Stimulated activated CD4-positive, alpha-beta T cell treated with anti-CD3 and anti-CD28 coated beads, Interleukin-4, amount 100 ng/mL, for 24 hours (primary cell): ENCODE data around the gene FSTL4.

Source experiments
- DNase-seq: peaks from one replicate; pipeline ENCODE4 v3.0.0-alpha.2; 2020

The FSTL4 gene

DNA sequence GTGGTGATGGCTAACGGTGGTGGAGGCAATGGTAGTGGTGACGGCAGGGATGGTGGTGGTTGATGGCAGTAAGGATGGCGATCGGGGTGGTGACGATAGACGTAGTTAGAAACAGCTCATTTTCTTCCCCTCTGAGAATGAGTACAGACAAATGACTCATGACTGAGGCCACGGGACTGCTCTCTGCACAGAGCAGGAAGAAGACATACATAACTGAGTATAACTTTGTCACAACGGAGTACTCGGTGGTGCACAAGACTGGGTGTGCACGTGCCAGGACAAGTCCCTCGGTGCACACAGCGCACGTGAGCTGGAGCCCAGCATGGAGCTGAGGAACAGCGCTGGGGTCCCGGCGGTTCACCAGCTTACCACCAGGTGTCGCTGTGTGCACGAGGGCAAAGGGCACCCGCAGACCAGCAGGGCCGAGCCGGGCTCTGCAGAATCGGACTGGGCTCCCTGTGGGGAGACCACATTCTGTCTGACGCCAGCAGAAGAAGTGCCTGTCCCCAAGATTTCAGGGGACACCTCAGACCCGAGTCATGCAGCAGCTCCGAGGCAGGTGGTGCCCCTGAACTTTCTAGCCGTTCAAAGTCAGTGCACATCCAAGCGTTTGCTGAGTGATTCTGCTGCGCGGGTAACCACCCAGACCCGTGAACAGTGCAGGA, 188.6 kb downstream of the FSTL4 start:
- peak; percentile 73 for DNase-seq

DNA sequence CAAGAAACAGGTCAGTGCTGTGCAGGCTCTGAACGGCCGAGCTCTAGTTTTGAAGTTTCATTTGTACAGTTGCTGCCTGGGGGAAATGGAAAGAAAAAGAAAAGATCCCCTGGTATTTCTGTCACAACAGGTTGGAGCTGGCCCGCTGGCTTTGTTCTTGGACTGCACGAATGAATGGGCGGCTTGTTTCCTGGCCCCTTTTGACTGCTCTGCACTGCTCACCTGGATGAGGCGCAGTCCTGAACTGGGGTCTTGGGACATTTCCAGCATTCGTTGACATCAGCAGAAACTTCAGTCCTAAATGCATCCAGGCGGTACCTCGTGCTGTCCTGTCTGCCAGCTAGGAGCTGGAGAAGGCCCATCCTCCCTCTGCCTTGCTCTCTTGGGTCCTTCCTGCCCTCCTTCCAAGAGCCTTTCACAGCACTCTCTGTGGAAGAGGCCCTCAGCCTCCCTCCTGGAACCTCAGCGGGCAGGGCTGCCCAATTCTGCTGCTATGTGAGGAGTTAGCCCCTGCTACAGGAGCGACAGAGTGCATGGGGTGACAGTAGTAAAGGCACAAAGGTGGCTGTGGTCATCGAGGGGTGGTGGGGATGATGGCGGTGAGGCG, 189.2 kb downstream of the FSTL4 start:
- DNase-seq, result no peak

DNA sequence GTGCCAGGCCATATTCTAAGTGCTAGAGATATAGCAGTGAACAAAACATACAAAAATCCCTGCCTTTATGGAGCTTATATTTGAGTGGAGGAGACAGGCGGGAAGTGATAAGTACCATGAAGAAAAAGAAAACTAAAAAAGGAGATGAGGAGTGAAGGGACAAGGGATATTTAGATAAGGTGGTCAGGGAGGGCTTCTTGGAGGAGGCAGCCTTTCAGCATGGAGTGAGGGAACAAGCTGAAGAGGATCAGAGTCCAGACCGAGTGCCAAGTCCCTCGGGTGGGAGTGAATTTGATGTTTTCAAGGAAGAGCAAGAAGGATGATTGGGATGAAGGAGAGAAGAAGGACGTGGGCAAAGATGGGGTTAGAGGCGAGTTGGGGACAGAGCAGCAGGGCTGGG, 190.5 kb downstream of the FSTL4 start:
- no peak for DNase-seq

DNA sequence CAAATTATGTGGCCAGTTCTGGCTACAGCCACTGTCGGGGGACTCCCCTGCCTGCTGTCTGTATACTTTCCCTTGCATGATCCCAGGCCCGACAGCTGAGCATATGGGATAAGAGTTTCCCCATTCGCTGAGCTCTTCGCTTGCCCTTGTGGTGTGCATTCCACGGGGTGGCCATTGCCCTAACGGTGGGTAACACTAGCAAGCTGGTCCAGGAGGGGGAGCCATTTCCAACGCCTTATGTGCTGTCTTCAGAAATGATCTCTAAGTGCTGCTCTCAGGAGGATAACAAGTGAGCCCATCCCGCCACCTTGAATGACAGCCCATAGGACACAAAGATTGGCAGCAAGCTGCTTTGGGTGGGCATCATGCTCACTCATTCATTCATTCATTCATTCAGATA, 190.9 kb downstream of the FSTL4 start:
- peak; percentile 18 for DNase-seq

DNA sequence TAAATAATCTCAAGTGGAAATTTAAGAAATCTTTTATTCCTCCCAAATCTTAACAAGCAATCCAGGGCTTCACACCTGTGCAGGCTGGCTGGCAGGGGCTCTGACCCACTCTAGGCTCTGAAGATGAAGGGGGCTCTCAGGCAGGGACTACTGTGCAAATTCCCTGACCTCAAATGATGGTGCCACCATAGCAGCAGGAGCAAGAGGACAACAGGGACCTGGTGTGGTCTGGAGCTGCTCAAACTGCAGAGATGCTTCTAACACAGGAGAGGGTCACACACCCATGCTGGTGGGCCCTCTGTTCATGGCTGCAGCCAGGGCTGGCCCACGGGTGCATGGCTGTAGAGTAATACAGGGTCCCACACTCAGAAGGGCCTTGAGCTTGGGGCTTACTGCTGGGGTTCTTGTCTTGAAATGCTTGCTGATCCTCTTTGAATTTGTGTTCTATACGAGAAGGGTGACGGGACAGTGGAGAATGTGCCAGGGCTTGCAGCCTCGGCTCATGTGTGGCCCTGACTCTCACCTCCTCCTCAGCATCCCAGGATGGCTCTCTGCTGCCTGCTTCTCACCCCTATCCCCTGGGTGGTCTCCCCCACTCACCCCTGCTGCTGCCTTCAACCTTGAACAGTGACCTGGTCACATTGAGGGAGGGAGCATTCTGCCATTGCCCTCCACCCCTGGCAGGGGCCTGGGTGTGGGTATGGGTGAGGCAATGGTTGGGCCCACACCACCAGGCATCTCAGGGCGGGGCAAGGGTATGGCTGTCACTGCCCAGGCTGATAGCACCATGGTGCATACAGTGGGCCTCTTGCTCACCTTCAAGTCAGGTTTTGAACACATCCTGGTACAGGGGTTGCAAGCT, 191.7 kb downstream of the FSTL4 start:
- DNase-seq, result peak; percentile 1

DNA sequence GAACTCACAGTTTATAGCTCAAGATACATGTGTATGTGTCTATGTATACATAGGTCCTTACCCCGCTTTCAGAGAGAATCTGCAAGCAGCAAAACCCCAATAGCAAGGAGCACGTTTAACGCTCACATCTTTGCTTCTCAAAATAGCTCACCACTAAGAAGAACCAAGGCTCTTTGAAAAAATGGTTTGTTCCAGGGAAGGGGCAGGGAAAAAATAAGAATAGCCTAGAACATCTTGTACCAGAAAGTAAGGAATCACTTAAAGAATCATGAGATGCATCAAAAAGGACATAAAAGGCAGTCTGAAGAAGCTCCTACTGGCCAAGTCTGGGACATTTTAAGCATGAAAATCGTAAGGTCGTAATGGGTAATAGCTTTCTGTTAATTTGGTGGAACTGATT, 196.4 kb downstream of the FSTL4 start:
- DNase-seq, result no peak

DNA sequence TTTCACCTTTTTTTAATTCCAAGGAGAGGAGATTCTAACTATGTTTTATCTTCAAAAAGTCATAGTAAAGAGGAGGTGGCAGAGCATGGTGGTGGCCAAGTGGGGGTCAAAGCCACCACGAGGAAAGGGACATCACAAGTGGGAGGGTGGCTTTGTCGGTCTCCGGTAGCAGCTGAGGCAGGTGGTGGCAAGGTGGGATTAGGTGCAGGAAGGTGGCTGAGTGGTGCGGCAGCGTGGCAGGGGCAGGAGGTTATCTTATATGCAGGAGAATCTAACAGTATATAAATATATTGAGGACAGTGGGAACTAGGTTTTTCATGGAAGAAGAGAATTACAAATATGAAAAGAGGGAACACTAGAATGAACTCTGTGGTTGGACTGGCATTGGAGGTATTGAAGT, 196.8 kb downstream of the FSTL4 start:
- no peak for DNase-seq

DNA sequence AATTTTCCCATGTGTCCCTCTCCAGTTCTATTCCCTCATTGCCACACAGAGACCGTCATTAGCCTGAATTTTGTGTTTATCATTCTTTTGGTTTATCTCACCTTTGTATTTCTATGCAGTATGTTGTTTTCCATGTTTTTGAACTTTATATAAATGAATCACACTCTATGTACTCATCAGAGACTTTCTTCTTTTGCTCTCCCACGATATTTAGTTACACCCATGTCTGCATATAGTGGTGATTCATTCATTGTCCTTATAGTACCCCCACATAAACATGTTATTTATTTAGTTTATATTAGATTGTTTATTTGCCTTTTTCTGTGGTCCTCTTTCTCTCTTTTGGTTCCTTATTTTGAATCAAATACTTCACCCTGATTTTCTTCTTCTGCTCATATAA, 199.7 kb downstream of the FSTL4 start:
- no peak for DNase-seq

DNA sequence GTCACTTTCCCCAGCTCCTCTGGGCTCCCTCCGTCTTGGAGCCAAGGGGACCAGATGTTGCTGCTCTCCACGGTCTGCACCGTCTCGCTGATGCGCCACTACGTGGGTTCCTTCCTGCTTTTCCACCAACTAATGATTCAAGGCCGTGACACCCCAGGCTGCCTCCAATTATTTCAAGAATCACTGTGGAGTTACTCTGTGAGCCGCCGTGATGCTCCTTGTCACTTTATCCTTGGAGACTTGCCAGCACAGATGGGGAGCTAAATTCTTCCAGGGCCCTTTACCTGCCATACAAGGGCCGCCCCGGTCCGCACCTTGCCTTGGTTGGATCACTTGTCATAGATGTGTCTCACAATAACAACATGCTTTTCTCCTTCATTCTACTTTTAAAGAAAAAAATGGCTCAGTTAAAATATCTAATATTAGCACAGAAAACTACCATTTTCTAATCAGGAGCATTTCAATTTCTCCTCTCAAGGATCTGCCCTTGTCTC, 202.0 kb downstream of the FSTL4 start:
- peak; percentile 2 for DNase-seq

DNA sequence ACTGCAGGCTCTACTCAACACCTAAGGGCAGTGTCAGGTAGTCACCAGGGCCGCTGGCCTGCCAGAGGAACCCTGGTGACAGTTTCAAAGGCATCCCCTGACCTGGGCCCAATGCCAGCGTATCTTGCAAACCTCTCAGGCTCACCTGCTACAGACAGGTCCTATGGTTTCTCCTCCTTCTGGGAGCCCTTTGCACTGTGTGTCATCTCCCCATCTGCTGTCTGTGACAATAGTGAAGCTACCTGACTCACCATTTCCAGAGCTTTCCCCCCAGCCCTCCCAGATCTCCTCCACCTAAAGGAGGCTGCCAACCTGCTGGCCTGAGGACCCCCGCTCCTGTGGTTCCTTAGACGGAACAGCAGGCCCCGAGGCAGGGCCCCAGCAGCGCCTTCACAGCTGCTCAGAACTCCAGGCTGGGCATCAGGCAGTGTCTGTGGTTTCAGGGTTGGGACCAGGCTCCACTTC, 203.1 kb downstream of the FSTL4 start:
- peak; percentile 2 for DNase-seq

DNA sequence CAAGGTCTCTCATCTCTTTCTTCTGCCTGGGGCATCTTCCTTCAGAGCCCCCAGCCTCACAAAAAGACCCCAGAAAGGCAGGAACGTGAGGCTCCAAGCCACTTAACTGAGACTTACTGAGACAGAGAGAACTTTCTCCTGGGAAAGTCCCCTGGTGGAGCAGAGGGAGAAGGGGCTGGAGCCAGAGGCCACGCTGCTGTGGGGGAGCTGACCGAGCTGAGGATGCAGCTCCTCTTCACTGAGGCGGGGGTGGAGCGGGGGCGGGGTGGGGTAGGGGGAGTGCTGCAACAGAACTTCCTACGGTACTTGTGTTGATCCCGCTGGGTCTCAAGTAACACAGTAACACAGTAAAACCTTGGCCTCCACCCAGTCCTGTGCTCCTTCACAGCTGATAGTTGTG, 204.0 kb downstream of the FSTL4 start:
- DNase-seq, result no peak

DNA sequence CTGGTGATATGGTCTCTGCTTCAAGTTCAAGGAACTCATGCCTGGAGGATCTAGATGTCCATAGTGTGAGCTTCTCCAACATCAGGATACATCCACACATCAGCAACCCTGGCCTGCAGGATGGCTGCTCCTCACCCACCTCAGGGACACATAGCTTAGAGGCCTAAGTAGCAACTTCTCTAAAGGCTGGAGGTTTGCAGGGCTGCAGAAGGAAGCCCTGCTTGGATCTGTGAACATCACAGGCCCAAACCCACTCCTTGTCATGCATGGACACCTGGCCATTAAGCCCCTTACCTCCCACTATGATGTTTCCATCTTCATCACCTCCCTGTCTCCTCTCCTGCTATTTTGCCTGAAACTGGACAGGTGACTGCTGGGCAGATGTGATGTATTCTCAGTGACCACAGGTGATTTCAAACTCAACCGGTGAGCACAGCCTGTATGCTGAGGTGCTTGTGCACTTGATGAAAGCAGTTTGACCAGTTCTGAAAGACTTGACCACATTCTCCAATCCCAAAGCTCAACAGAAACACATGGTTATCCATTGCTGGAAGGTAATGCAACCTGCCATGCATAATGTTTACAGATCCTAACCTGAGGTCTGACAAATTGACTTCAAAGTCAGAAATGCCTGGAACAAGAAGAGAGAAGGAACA, 205.2 kb downstream of the FSTL4 start:
- no peak for DNase-seq

DNA sequence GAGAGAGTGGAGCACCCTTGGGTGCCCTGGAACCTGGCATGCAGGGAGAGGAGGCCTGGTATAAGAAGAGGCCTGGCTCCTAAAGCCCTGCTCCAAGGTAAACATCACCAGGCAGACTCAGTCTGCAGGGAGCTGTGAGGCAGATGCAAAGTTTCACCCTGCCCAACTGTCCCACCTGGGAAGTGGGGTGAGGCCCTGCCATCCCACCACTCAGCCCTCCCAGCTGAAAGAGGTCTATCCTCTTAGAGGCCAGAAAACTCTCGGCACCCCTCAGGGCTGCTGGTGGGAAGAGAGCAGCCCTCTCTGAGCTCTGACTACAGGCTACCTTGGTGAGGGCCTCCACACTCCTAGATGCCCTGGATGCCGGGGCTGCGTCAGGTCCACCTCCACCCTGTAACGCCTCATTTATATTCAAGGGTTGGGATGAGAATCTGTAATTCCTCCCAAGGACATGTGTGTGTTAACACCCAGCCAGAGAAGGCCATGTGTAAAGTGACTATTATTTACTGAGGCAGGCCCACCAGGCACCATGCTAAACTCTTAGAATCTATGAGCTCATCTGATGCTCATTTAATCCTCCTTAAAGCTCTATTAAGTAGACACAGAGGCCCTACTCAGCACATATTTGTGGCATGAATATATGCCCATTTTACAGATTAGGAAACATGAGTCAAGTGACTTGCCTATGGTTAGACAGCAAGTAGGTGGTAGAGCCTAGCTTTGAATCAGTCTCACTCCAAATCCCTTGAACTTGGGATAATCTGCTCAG, 205.9 kb downstream of the FSTL4 start:
- DNase-seq, result peak; percentile 0

DNA sequence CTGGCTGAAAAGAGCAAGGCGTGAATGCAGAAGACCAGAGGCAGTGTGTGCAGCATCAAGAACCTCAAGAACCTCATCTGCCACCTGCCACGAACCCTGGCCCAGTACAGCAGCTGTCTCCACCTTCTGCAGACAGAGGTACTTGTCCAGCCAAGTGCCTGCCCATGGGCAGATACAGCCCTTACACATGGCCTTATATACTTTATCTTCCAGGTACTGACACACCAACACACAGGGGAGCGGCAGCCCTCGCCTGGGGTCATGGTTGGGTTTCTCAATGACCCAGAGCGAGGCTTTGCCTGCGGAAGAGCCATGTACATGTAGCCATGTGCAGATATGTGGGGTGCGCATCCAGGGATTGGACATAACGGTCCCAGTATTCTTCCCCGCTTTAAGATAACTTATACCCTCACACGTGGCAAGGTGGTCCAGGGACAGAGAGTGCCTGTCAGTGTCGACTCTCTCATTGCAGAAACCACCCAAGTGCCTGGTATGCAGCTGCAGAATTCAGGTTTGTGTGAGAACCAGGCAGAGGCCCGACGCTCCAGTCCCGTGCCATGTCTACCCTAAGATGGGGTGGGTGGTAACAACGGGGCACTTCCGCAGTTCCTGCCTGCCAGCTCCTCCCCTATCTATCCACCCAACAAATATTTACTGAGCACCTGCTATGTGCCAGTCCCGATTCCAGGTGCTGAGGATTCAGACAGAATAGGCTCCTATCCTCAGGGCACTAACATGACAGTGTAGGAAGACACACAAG, 206.9 kb downstream of the FSTL4 start:
- no peak for DNase-seq

DNA sequence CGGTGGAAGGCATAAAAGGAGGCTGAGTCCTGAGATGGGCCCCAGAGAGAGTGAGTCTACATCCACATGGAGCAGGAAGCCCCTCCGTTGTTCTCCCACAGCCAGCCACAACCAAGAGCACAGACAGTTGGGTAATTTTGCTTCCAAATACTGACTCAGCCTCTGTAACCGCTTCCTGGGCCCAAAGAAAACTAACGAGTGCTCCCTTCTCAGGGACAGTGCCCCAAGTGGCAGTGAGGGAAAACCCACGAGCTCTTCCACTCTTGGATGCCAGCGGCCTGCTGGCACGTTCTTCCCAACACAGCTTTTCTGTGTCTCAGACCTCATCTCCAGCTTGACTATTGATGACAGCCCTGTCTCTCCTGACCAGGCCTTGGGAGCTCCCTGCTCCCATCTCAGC, 207.6 kb downstream of the FSTL4 start:
- DNase-seq, result peak; percentile 1

DNA sequence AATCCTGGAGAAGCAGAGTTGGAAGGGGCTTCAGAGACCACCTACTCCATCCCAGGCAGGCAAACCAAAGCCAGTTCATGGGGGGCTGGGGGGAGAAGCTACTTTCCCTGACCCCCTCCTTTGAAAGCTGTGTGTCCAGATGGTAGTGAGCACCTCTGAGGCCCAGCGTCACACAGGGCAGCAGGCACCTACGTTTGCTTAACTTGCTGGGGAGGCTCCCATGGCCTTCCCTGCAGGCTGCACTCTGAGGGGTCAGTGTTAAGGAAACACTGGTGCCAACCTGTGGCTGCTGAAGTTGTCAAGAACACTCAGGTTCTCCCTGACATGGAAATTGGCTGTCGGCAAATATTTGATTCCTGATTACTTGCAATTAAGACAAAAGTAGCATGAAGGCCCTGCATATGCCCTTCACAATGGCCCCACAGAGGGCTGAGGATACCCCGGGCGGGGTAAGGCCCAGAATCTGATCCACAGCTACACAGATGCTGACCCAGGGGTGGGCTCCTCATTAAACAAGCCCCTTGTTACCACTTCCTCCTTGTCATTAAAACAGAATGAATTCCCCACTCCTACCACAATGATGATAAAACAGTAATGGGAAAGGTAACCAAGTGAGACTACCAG, 208.5 kb downstream of the FSTL4 start:
- no peak for DNase-seq

DNA sequence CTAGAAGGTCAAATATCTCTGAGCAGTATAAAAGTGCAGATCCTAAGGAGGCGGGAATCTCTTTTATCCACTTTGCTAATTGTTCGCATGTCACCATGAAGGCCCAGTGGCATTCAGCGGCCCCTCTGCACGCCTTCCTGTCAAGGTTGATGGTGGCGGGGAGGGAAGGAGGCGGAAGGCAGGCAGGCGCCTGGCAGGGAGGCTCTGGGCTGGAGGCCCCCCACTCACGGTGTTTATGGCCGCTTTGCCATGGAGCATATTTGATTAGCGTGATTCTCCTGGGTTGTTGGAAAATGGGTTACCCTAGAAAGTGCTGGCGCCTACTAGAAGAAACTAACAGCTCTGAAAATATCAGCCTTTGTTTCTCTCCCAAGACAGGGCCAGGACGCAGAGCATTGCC, 209.6 kb downstream of the FSTL4 start:
- no peak for DNase-seq

DNA sequence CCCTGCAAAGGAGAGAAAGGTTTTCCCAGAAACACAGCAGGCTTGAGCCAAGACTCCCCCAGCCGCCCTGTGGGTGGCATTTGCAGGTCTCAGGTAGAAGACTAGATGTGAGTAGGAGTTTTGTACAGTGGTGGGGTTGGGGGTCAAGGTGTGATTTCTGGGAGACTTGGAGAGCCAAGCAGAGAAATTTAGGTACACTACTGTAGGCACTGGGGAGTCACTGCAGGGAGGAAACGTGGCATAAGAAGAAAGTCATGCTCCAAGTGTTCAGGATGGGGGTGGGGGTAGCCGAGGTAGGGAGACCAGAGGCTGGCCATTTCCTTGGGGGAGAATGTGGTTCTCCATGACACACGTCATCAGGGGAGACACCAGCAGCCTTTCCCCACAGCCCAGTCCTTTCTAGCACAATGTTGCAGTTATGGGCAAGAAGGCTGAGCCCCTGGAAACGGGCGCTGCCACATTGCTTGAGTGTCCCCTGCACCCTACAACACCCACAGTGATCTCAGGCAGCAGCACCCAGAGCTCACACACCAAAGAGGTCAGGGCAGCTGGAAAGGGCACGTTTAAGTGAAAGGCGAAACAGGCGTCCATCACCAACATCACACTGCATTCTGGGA, 210.5 kb downstream of the FSTL4 start:
- DNase-seq, result no peak

DNA sequence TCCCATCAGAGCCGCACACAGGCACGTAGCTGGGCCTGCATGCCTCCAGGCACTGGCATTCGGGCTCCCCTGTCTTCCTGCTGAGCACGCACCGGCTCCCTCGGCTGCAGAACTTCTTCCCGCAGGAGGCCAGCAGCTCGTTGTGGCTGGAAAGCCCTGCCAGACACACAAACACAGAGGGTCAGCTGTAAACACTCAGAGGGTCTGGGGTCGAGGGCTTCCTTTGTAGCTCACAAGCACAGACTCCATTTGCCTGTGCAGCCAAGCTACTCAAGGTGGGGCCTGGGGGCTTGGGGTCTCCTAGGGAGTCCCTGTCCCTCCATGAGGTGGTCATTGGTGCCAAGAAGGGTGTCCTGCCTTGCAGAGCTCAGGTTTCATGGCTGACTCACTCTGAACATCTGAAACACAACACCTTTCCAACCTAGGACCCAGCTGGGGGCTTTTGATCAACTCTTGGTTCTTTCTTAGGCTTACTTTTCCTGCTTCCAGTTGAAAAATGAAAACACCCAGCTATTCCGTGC, 211.4 kb downstream of the FSTL4 start:
- no peak for DNase-seq

DNA sequence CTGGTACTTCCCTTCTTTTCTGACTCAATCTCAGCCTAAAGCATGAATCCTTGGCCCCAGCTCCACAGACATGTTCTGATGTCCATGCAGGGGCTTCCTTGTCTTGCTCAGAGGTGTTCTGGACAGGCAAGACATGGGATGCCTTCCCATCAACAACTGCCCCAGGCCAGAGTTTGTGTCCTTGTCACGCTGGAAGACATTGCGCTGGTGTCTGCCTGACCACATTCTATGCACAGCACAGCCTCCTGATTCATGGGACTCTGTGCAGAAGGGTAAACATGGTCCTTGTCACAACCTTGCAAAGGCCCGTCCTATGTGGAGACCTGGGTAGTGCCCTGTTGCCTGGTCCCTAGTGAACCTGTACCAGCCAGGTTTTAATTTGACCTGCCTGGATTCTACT, 212.2 kb downstream of the FSTL4 start:
- DNase-seq, result peak; percentile 1
